Activated T-helper 1 cell treated with anti-CD3 and anti-CD28 coated beads, Interleukin-2, amount 50 U/mL, for 16 hours (primary cell): Measurements from ENCODE around the gene ESPNL.

Experiments
- DNase-seq, 2 donors: peaks; one replicate each; pipeline ENCODE4 v3.0.0-alpha.2; 2020; ENCODE audit warnings: low read depth in 1 of 2, low spot score in 1 of 2

Gene ESPNL

DNA sequence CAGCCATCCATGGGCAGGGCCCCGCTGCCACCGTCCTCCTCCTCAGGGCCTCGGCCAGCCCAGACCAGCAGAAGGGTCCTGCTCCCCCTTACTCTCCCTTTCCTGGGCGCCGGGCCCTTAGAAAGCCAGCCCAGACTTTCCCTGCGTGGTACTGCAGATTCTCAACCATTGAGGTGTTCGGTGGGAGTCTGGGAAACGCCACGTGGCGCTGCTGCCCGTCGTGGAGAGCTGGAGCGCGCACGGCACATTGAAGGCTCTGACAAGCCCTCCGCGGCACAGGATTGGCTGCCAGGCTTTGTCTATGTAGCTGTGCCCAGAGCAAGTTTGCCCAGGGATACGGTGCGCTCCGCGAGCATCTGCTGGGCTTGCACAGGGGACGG, 27.9 kb downstream of the ESPNL start:
- no peak for DNase-seq

DNA sequence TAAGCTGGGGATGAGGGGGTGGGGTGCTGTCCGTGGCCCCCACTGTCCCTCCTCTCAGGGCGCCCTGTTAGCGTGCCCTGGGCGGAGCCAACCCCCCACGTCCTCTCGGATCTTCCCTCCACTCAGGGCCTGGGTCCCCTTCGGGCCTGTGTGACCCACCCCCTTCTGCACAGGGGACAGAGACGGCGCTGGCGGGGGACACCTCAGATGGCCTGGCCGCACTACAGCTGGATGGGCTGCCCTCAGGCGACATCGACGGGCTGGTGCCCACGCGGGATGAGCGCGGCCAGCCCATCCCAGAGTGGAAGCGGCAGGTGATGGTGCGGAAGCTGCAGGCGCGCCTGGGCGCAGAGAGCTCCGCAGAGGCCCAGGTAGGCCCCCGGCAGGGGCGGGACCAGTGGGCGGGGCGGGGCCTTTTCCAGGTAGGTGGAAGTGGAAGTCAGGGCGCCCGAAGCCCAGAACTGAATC, 28.4 kb downstream of the ESPNL start:
- DNase-seq, result no peak

GRCh38 chr2:238129166-238130010, 29.2 kb downstream of the ESPNL start:
- DNase-seq, result no peak

DNA sequence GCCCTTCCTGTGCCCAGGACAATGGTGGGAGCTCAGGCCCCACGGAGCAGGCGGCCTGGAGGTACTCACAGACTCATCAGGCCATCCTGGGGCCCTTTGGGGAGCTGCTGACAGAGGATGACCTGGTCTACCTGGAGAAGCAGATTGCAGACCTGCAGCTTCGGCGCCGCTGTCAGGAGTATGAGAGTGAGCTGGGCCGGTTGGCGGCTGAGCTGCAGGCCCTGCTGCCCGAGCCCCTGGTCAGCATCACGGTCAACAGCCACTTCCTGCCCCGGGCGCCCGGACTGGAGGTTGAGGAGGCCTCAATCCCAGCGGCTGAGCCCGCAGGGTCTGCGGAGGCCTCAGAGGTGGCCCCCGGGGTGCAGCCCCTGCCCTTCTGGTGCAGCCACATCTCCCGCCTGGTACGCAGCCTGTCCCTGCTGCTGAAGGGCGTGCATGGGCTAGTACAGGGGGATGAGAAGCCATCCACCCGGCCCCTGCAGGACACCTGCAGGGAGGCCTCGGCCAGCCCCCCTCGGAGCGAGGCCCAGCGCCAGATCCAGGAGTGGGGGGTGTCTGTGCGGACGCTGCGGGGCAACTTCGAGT, 30.1 kb downstream of the ESPNL start:
- DNase-seq, result no peak

GRCh38 chr2:238130696-238131628, 30.8 kb downstream of the ESPNL start:
- no peak for DNase-seq

DNA sequence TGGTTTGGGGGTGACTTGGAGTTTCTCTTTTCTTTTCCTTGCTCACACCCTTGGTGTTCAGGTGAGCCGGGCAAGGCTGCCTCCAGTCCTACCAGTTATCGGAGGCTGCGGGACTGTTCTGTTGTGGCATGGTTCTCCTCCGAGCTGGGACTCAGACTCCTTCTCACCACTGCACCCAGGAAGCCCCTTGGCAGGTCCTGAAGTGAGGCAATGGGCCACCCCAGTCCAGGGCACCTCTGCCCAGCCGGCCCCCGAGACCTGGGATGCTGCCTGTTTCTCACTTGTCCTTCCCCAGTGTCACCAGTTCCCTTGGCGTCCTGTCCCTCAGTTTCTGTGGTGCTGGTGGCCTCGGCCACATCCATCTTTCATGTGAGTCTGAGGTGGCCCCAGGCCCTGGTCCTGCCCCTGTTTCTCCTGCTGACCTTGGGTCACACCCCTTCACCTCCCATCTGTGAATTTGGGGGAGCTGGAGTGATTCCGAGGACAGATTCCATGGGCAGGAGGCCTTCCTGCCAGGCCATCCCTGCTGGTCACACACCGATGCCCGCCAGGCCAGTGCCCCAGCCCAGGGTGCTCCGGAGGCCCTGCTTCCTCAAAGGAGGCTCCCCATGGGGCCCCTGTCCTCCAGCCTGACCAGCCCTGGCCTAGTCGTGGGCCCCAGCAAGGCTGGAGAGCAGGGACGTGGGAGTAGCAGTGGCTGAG, 31.8 kb downstream of the ESPNL start:
- no peak for DNase-seq

- no peak for DNase-seq
Observed at GRCh38 chr2:238132463-238133450, 32.6 kb downstream of the ESPNL start.

DNA sequence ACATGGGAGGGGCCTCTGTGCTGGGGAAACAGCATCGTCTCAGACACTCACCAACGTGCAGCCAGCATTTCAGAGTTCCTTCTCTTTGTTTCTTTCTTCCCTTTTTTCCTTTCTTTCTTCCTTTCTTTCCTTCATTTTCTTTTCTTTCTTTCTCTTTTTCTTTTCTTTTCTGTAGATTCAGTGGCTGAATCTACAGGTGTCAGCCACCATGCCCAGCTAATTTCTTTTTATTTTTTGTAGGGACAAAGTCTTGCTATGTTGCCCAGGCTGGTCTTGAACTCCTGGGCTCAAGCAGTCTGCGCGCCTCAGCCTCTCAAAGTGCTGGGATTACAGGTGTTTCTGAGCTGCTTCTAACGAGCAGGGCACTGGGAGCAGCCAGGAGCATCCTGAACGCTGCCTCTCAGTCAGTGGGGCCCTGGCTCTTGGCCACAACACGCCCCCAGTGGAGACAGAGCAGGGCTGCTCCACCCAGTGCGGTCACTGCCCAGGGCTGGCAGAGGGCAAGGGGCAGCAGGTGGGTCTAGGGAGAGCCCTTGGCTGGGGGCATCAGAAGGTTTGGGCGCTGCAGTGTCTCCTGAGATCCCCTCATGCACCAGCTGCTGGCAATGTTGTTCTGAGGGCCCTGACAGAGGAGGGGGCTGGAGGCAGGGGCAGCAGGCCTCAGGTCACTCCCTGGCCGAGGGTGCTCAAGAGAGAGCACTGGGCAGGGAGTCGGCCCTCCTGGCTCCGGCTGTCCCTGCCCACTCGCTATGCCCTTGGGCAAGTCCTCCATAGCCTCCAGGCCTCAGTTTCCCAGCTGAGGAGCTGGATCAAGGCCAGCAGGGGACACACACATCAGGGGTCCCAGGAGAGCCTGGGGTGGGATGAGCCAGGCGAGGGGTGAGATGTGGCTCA, 33.6 kb downstream of the ESPNL start:
- DNase-seq, result no peak

DNA sequence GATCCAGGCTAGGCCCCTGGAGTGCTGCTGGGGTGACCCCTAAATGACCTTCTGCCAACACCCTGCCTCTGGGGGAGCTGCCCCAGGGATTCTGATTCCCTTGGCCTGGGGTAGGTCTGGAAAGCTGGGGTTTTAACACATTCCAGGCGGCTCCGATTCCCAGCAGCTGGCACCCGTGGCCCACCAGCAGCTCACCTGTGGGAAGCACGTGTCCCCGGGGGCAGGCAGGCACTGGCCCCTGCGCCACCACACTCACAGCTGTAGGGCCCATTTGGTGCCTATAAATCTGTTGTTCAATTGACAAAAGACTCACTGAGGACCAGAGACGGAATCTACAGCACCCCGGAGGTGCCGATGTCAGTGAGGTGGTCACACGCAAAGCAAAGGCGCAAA, 34.2 kb downstream of the ESPNL start:
- no peak for DNase-seq

GRCh38 chr2:238135601-238136150, 35.5 kb downstream of the ESPNL start:
- no peak for DNase-seq

DNA sequence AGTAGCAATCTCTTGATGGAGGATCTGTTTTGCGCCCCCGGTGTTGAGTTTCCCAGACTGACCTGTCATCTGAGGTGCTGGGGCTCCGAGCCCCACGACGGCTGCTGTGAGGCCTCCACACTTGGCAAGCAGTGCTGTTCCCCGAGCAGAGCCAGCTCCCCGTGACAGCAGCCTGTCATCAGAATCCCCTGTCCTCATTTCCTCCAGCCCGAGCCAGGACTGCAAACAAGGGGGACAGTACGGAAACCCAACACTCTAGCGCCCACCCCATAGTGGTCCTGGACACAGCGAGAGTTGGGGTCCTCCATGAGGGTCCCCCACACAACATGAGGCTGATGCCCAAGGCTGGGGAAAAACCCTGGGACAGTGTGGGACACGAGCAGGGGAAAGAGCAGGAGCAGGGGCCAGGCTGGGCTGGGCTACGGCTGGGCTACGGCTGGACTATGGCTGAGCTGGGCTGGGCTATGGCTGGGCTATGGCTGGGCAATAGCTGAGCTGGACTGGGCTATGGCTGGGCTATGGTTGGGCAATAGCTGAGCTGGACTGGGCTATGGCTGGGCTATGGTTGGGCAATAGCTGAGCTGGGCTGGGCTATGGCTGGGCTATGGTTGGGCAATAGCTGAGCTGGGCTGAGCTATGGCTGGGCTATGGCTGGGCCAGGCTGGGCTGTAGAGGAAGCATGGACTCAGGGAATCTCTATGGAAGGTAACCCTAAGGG, 36.8 kb downstream of the ESPNL start:
- DNase-seq, result no peak

GRCh38 chr2:238137885-238138284, 37.7 kb downstream of the ESPNL start:
- DNase-seq, result no peak

DNA sequence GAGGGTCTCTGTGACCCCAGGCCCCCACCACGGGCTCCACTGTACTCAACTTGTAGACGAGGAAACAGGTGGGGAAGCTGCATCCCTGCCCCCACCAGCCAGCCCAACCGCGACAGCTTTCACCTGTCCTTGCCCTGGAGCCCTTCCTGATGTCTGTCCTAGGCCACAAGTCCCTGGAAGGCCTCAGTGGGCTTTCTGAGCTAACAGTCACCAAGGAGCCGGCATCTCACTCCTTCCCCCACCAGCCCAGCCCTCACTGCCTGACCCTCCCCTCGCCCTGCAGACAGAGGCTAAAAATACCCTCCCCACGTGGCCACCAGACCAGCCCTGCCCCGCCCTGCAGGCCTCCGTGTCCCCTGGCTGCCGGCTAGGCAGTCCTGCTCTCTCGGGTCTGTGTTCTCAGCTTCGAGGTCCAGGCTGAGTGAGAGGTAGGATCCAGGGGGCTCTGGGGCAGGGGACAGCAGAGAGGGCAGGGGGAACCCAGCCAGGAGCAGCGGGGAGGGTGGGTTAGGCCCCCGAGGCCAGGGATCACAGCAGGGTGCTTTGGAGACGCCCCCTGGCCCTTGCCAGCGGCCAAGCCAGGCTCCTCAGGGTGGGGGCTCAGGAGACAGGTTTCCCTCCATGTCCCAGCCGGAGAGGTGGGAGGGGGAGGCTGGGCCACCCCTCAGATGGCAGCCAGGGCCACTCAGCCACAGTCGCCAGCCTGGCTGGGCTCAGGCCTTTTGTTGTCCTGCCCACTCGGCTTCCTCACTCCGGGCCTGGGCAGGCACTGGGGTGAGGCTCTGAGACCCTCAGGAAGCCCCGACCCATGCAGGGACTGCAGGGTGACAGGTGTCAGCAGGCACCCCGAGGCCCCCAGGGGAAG, 38.4 kb downstream of the ESPNL start, which contains the start of gene KLHL30:
Gene KLHL30, plus strand, starts transcription at position 338 of the 865 bp plus-strand sequence. CDS start 2,087 bp downstream, outside the sequence.
- DNase-seq, result no peak

DNA sequence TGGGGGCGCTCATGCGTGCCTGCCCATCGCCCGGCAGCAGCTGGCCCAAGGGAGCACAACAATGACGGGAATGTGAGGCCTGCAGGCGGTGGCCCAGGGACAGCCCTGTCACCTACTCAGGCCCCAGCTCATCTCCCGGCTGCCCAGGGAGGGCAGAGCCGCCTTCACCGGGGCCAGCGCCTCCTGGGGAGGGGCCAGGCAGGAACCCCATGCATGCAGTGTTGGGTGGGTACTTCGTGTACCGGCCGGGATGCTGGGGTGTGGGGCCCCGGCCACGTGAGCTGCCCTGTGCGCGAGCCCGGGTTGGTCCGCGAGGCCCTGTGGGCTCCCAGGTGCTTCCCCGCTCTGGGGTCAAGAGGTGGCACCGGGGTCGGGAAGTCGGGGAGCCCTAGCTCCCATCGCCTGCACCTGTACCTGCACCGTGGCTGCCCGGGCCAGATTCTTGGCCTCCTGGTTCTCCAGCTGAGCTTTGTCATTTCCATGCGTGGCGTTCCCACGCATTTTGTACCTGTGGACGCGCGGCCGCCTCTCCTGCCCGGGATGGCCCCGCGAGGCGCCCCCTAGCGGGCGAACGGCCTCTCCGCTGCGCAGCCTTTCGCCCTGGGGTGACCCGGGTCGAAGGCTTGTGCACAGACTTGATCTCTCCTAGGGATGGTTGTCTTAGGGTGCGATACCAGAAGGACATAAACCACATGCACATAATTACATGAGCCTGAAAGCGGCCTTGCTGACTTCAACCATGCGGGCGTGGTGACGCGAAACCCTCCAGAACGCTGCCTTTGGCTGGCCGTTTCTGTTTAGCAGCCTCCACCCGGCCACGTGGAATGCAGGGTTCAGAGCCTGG, 39.3 kb downstream of the ESPNL start:
- DNase-seq, result no peak

DNA sequence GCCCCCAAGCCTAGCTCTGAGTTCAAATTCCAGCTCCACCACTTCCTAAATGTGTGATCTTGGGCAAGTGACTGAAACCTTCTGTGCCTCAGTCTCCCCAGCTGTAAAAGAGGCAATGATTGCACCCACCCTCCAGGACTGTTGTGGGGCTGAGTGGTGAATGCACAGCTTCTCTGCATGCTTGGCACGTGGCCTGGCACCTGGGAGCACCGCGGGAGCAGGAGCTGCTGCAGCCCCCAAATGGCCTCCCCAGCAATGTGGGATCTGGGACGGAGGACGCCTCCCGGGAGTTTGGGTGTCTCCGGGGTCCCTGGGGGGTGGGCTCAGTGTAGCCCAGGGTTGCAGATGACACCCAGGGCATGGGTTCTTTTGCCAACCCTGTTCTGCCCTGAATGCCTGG, 39.9 kb downstream of the ESPNL start:
- DNase-seq, result no peak
